Measurements from ENCODE around the gene FLRT1.

FLRT1 gene

GRCh38 chr11:64071849-64072248, 36.1 kb downstream of the FLRT1 start:
- DNase-seq (ENCODE audit: low read depth), result no peak
- H3K4me3 ChIP-seq (ENCODE audit: low read depth, low read length), result no peak overlapping the region
- no peak for TF ChIP-seq CTCF (IDR thresholded peaks at IDR 0.05; ENCODE audit: insufficient read depth, low read depth, low read length, missing control alignments)

- DNase-seq (ENCODE audit: low read depth), result no peak
- H3K4me3 ChIP-seq (ENCODE audit: low read depth, low read length), result no peak overlapping the region
- TF ChIP-seq CTCF (IDR thresholded peaks at IDR 0.05; ENCODE audit: insufficient read depth, low read depth, low read length, missing control alignments), result no peak
Observed at GRCh38 chr11:64072403-64072802, 36.7 kb downstream of the FLRT1 start.

- no peak overlapping the region for H3K4me3 ChIP-seq (ENCODE audit: low read depth, low read length)
- no peak for DNase-seq (ENCODE audit: low read depth)
- TF ChIP-seq CTCF (IDR thresholded peaks at IDR 0.05; ENCODE audit: insufficient read depth, low read depth, low read length, missing control alignments), result no peak
Observed at GRCh38 chr11:64072871-64073270, 37.1 kb downstream of the FLRT1 start.

GRCh38 chr11:64073542-64073941, 37.8 kb downstream of the FLRT1 start:
- TF ChIP-seq CTCF (IDR thresholded peaks at IDR 0.05; ENCODE audit: insufficient read depth, low read depth, low read length, missing control alignments), result no peak
- H3K4me3 ChIP-seq (ENCODE audit: low read depth, low read length), result no peak overlapping the region
- no peak for DNase-seq (ENCODE audit: low read depth)

- peak; percentile 11 for DNase-seq (ENCODE audit: low read depth)
- no peak overlapping the region for H3K4me3 ChIP-seq (ENCODE audit: low read depth, low read length)
- no peak for TF ChIP-seq CTCF (IDR thresholded peaks at IDR 0.05; ENCODE audit: insufficient read depth, low read depth, low read length, missing control alignments)
Observed at GRCh38 chr11:64074239-64074638, 38.5 kb downstream of the FLRT1 start.

GRCh38 chr11:64076758-64077157, 41.0 kb downstream of the FLRT1 start:
- no peak for DNase-seq (ENCODE audit: low read depth)
- no peak for TF ChIP-seq CTCF (IDR thresholded peaks at IDR 0.05; ENCODE audit: insufficient read depth, low read depth, low read length, missing control alignments)
- H3K4me3 ChIP-seq (ENCODE audit: low read depth, low read length), result no peak overlapping the region

- no peak for DNase-seq (ENCODE audit: low read depth)
- H3K4me3 ChIP-seq (ENCODE audit: low read depth, low read length), result no peak overlapping the region
- TF ChIP-seq CTCF (IDR thresholded peaks at IDR 0.05; ENCODE audit: insufficient read depth, low read depth, low read length, missing control alignments), result no peak
Observed at GRCh38 chr11:64077607-64078006, 41.9 kb downstream of the FLRT1 start.

Measured in GM12865 (cell line).